Neural cell (in vitro differentiated cells): ENCODE data around the gene PRAMEF5. TPM values are rescaled to one million over a fixed set of nuclear protein-coding genes. Genes with fewer than 3 reads are reported as not detected.
"Not testable (repeated sequence)": the region's sequence is repeated elsewhere in the genome, so short reads cannot be mapped to it uniquely, and the experiment has no call there.

Experiments
- H2AFZ ChIP-seq: fragments of 200-600, 300-800 bp; sonication (generic), shearing (Covaris generic); 2 replicates; pipeline ENCODE4 v1.6.0; 2014; ENCODE audit warnings: low read depth, mild to moderate bottlenecking, antibody characterized with exemption, low read length, moderate library complexity
- H3F3A ChIP-seq: fragments of 200-600 bp; shearing (Covaris generic); 2 replicates; pipeline ENCODE4 v1.6.1; 2016; ENCODE audit warnings: mild to moderate bottlenecking, moderate library complexity, mixed read lengths, antibody characterized with exemption, low read length; ENCODE audit not compliant: insufficient read depth, poor library complexity, severe bottlenecking
- H3K27ac ChIP-seq: fragments of 200-600, 300-800 bp; sonication (generic), shearing (Covaris generic); 2 replicates; pipeline ENCODE4 v1.5.1; 2014; ENCODE audit warnings: mild to moderate bottlenecking, low read length, moderate library complexity
- H3K27me3 ChIP-seq: fragments of 300-800, 200-600 bp; sonication (generic), shearing (Covaris generic); 2 replicates; pipeline ENCODE4 v1.6.0; 2014; ENCODE audit warnings: mild to moderate bottlenecking, low read depth, low read length, moderate library complexity; ENCODE audit not compliant: insufficient read depth
- H3K36me3 ChIP-seq: fragments of 300-800, 200-600 bp; sonication (generic), shearing (Covaris generic); 2 replicates; pipeline ENCODE4 v1.5.1; 2014; ENCODE audit warnings: mild to moderate bottlenecking, antibody characterized with exemption, low read length, moderate library complexity; ENCODE audit not compliant: insufficient read depth
- H3K4me2 ChIP-seq: fragments of 300-800, 200-600 bp; sonication (generic), shearing (Covaris generic); 2 replicates; pipeline ENCODE4 v1.6.0; 2014; ENCODE audit warnings: mild to moderate bottlenecking, low read length
- H3K4me3 ChIP-seq: fragments of 300-800, 200-600 bp; sonication (generic), shearing (Covaris generic); 2 replicates; pipeline ENCODE4 v1.5.1; 2014; ENCODE audit warnings: mild to moderate bottlenecking, low read length, moderate library complexity
- H3K79me2 ChIP-seq: fragments of 200-600 bp; shearing (Covaris generic); replicated peaks from 2 replicates; pipeline ENCODE4 v1.6.0; 2014; ENCODE audit warnings: mild to moderate bottlenecking, low read length, moderate library complexity; ENCODE audit not compliant: insufficient read depth
- H3K9ac ChIP-seq: fragments of 300-800, 200-600 bp; sonication (generic), shearing (Covaris generic); 2 replicates; pipeline ENCODE4 v1.6.1; 2016; ENCODE audit warnings: mild to moderate bottlenecking, low read length, mixed read lengths
- H3K9me2 ChIP-seq: fragments of 200-600 bp; shearing (Covaris generic); 2 replicates; pipeline ENCODE4 v1.6.1; 2016; ENCODE audit warnings: mild to moderate bottlenecking, low read length, mixed read lengths; ENCODE audit not compliant: insufficient read depth
- H3K9me3 ChIP-seq: fragments of 200-600, 300-800 bp; sonication (generic), shearing (Covaris generic); 2 replicates; pipeline ENCODE4 v1.6.1; 2016; ENCODE audit warnings: mild to moderate bottlenecking, mixed run types, low read length, moderate library complexity, mixed read lengths
- H4K20me1 ChIP-seq: fragments of 200-600 bp; shearing (Covaris generic); 2 replicates; pipeline ENCODE4 v1.6.1; 2016; ENCODE audit warnings: mild to moderate bottlenecking, mixed run types; ENCODE audit not compliant: insufficient read depth
- EP300 ChIP-seq: fragments of 450-650 bp; conservative IDR thresholded peaks from 2 replicates; pipeline ENCODE4 v1.6.1; 2014; ENCODE audit warnings: antibody characterized with exemption, mild to moderate bottlenecking, moderate library complexity; ENCODE audit not compliant: poor library complexity, severe bottlenecking
- EZH2 ChIP-seq: fragments of 200-600, 300-800 bp; shearing (Covaris generic), sonication (generic); IDR thresholded peaks from 2 replicates; pipeline ENCODE4 v1.6.1; 2014; ENCODE audit warnings: antibody characterized with exemption, low read length, borderline replicate concordance, mild to moderate bottlenecking; ENCODE audit not compliant: insufficient read depth, poor library complexity, severe bottlenecking
- MXI1 ChIP-seq: fragments of 450-650 bp; conservative IDR thresholded peaks from 2 replicates; pipeline ENCODE4 v1.6.1; 2014; ENCODE audit warnings: antibody characterized with exemption, mild to moderate bottlenecking; ENCODE audit not compliant: poor library complexity, severe bottlenecking
- POLR2AphosphoS5 ChIP-seq: IDR thresholded peaks from 2 replicates; pipeline ENCODE4 v1.6.1; 2012
- RAD21 ChIP-seq: fragments of 450-650 bp; conservative IDR thresholded peaks from 2 replicates; pipeline ENCODE4 v1.6.1; 2014; ENCODE audit warnings: antibody characterized with exemption, mild to moderate bottlenecking, moderate library complexity
- REST ChIP-seq: IDR thresholded peaks from 2 replicates; pipeline ENCODE4 v1.6.1; 2012; ENCODE audit warnings: borderline replicate concordance
- TAF1 ChIP-seq: IDR thresholded peaks from 2 replicates; pipeline ENCODE4 v1.6.1; 2012; ENCODE audit warnings: low read depth
- polyA minus RNA-seq: library from RNA; depleted of rRNA, polyadenylated mRNA; stranded (reverse); fragments of >200 nt; gene quantifications from 2 replicates; pipeline ENCODE4 v1.2.3, GENCODE V29; 2014
- polyA plus RNA-seq: library from polyadenylated mRNA; depleted of rRNA; stranded (reverse); fragments of >200 nt; gene quantifications from 2 replicates; pipeline ENCODE4 v1.2.3, GENCODE V29; 2014

The PRAMEF5 gene
- polyA plus RNA-seq, result not detected in 2 replicates
- not detected in 2 replicates for polyA minus RNA-seq

GRCh38 chr1:13253898-13254297 lies at the start of gene PRAMEF5:
TSS of gene PRAMEF5 (plus strand) at chr1:13254198. CDS start at chr1:13259269, 5,071 bp downstream.
- not testable (repeated sequence) for H3K27ac ChIP-seq, H3K27me3 ChIP-seq, H3K9me3 ChIP-seq, H4K20me1 ChIP-seq, H3K9me2 ChIP-seq, H3K79me2 ChIP-seq, H3K4me2 ChIP-seq, H2AFZ ChIP-seq, H3K36me3 ChIP-seq, H3K4me3 ChIP-seq, H3K9ac ChIP-seq, H3F3A ChIP-seq

GRCh38 chr1:13208712-13209111 lies 45.3 kb upstream of the PRAMEF5 start:
- H3K79me2 ChIP-seq, H3K4me3 ChIP-seq, H3K27me3 ChIP-seq, H3K36me3 ChIP-seq, H3K4me2 ChIP-seq, H3K27ac ChIP-seq, H3K9me3 ChIP-seq, H2AFZ ChIP-seq, H3K9me2 ChIP-seq, H3F3A ChIP-seq, H4K20me1 ChIP-seq, H3K9ac ChIP-seq: not testable (repeated sequence)

GRCh38 chr1:13216619-13217018 lies 37.4 kb upstream of the PRAMEF5 start:
- not testable (repeated sequence) for H3K27me3 ChIP-seq, H3K4me3 ChIP-seq, H3K27ac ChIP-seq, H3K4me2 ChIP-seq, H3F3A ChIP-seq, H3K79me2 ChIP-seq, H3K9me2 ChIP-seq, H4K20me1 ChIP-seq, H2AFZ ChIP-seq, H3K9ac ChIP-seq, H3K9me3 ChIP-seq, H3K36me3 ChIP-seq

- H3K4me2 ChIP-seq, H3K27ac ChIP-seq, H3K9ac ChIP-seq, H2AFZ ChIP-seq, H4K20me1 ChIP-seq, H3K27me3 ChIP-seq, H3K4me3 ChIP-seq, H3F3A ChIP-seq, H3K9me2 ChIP-seq, H3K36me3 ChIP-seq, H3K79me2 ChIP-seq, H3K9me3 ChIP-seq: not testable (repeated sequence)
Measured at GRCh38 chr1:13219203-13219602, 34.8 kb upstream of the PRAMEF5 start.

- not testable (repeated sequence) for H3K27me3 ChIP-seq, H3K9me3 ChIP-seq, H3K4me2 ChIP-seq, H3K36me3 ChIP-seq, H3K79me2 ChIP-seq, H4K20me1 ChIP-seq, H3K9ac ChIP-seq, H3F3A ChIP-seq, H3K4me3 ChIP-seq, H3K27ac ChIP-seq, H3K9me2 ChIP-seq, H2AFZ ChIP-seq
Measured at GRCh38 chr1:13222788-13223187, 31.2 kb upstream of the PRAMEF5 start.

GRCh38 chr1:13224480-13225060 lies 29.4 kb upstream of the PRAMEF5 start:
- H2AFZ ChIP-seq, result no peak overlapping the region
- H3K27ac ChIP-seq, result no peak overlapping the region
- H3F3A ChIP-seq, result no peaks in the 10 kb centered on the region
- no peak overlapping the region for H3K4me3 ChIP-seq
- no peak overlapping the region for H3K9ac ChIP-seq
- H3K79me2 ChIP-seq, result no peaks in the 10 kb centered on the region
- no peak overlapping the region for H3K4me2 ChIP-seq
- no peaks in the 10 kb centered on the region for H4K20me1 ChIP-seq
- H3K9me3 ChIP-seq, result peaks cover 4% of the 10 kb centered on the region
- H3K9me2 ChIP-seq, result no peaks in the 10 kb centered on the region
- H3K27me3 ChIP-seq, result no peaks in the 10 kb centered on the region
- H3K36me3 ChIP-seq, result no peaks in the 10 kb centered on the region
- no peak for TF ChIP-seq MXI1
- TF ChIP-seq POLR2AphosphoS5, result no peak
- no peak for TF ChIP-seq REST
- no peak for TF ChIP-seq EZH2
- no peak for TF ChIP-seq RAD21
- TF ChIP-seq EP300, result no peak
- TF ChIP-seq TAF1, result no peak
